Effector CD8-positive, alpha-beta T cell (primary cell): ENCODE results near the gene ALDH16A1.
"Not testable (repeated sequence)": the region's sequence is repeated elsewhere in the genome, so short reads cannot be mapped to it uniquely, and the experiment has no call there.

Source experiments
- DNase-seq: peaks from one replicate; lab custom pipeline; 2025; lab: John Stamatoyannopoulos, UW

ALDH16A1 gene

DNA sequence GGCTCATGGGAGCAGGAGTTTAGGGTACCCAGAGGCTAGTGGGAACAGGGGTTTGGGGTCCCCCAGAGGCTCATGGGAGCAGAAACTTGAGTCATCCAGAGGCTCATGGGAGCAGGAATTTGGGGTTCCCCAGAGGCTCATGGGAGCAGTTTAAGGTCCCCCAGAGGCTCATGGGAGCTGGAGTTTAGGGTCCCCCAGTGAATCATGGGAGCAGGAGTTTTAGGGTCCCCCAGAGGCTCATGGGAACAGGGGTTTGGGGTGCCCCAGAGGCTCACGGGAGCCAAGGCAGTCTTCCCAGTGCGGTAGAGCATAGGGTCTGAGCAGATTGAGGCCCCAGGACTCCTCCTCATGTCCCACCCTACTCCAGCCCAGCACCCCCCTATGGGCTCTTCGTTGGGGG, 12.3 kb downstream of the ALDH16A1 start:
- no peak for DNase-seq

DNA sequence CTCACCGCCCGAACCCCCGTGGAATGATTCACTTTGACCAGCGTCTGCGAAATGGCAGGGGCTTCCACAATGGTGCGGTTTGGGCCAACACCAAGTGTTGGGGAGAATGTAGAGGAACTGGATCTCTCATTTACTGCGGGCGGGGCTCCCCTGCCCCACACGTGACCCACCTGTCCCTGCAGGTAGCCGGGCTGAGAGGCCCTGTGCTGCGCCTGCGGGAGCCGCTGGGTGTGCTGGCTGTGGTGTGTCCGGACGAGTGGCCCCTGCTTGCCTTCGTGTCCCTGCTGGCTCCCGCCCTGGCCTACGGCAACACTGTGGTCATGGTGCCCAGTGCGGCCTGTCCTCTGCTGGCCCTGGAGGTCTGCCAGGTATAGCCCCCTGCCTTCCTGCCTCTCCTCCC, 15.2 kb downstream of the ALDH16A1 start:
- no peak for DNase-seq

DNA sequence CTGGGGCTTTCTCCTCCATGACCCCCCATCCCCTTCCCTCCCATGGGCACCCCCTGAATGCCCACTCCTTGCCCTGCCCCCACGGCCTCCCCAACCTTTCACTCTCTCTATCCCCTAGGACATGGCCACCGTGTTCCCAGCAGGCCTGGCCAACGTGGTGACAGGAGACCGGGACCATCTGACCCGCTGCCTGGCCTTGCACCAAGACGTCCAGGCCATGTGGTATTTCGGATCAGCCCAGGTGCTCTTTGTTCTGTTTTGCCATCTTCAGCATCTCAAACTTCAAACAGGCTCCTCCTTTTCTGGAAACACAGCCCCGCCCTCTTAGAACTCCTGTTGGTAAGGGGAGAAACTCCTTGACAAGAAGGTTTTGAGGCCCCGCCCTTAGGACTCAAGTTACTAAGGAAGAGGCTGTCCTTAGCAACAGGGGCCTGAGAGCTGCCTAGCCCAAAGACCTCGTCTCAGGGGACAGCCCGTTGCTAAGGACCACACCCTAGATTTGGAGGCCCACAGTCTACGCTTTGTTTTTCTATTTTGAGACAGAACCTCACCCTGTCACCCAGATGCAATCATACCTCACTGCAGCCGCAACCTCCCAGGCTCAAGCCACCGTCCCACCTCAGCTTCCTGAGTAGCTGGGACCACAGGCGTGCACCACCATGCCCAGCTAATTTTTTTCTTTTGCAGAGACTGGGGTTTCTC, 15.9 kb downstream of the ALDH16A1 start:
- DNase-seq: peak; percentile 71

DNA sequence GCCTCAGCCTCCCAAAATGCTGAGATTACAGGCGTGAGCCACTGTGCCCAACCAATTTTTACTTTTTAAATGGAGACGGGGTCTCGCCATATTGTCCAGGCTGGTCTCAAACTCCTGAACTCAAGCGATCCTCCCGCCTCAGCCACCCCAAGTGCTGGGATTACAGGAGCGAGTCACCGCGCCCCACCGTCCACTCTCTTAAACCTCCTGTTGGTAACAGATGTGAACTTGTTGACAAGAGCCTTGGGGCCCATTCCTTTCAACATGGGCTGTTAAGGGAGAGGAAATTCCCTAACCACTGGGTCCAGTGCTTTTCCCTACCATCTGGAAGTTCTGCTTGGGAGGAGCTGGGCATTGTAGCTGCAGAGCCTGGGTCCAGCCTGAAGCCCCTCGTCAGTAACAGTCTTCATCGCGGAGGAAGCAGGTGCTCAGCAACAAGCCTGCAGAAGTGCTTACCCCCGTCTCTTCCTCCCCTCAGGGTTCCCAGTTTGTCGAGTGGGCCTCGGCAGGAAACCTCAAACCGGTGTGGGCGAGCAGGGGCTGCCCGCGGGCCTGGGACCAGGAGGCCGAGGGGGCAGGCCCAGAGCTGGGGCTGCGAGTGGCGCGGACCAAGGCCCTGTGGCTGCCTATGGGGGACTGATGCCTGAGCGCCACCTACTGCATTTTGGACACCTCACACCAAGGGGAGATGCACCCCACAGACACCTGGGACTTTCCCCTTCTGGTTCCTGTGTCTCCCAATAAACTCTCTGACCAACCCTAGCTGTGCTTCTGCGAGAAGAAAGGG, 17.0 kb downstream of the ALDH16A1 start:
- peak; percentile 31 for DNase-seq

DNA sequence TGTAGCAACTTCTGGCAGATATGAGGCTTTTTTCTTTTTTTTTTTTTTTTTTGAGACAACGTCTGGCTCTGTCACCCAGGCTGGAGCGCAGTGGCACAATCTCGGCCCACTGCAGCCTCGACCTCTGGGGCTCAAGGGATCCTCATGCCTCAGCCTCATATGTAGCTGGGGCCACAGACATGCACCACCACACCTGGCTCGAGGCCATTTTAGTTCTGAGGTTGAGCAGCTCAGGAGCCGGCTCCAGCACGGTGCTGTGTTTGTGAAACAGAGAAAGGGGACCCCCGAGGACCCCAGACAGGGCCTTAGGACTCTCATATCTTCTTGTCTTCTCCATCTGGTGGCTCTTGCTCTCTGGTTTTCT, 17.6 kb downstream of the ALDH16A1 start:
- DNase-seq: no peak

- no peak for DNase-seq
These were observed 19.9 kb downstream of the ALDH16A1 start for GRCh38 chr19:49472936-49473335.

GRCh38 chr19:49473501-49473867, 20.5 kb downstream of the ALDH16A1 start:
- DNase-seq: not testable (repeated sequence)

DNA sequence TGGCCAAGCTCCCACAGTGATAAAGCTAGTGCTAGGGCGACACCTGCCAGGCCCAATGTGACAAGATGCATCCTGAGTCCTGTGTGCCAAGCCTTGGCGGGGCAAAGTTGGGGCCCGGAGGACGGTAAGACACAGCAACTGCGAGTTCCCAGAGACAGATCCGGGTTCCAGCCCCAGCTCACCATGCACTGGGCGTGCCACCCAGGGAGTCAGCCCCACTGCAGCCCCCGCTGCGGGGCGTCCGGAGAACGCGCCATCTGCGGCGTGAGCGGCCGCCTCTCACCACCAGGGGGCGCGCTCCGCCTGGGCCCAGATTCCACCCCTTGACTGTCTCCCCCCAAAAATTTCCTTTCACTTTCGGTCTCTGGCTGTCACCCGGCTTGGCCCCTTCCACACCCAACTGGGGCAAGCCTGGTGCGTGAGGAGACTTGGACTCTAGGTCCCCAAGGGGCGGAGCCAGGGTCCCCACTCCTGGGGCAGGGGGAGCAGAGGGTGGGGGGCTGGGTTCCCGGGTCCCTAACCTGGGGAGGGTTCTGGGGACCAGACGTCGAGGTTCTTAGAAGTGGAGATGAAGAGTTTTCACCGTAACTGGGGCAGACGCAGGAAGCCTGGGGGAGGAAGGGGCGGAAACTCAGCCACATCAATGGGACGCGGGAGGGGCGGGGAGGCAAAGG, 21.0 kb downstream of the ALDH16A1 start, which contains the start of gene FLT3LG:
Gene FLT3LG (plus strand): TSS at position 348 of the 674 bp plus-strand sequence. CDS start 425 bp downstream, outside the sequence.
- peak; percentile 88 for DNase-seq

GRCh38 chr19:49474542-49474924, 21.5 kb downstream of the ALDH16A1 start:
- DNase-seq: no peak

GRCh38 chr19:49475191-49475917, 22.3 kb downstream of the ALDH16A1 start:
- DNase-seq: no peak

DNA sequence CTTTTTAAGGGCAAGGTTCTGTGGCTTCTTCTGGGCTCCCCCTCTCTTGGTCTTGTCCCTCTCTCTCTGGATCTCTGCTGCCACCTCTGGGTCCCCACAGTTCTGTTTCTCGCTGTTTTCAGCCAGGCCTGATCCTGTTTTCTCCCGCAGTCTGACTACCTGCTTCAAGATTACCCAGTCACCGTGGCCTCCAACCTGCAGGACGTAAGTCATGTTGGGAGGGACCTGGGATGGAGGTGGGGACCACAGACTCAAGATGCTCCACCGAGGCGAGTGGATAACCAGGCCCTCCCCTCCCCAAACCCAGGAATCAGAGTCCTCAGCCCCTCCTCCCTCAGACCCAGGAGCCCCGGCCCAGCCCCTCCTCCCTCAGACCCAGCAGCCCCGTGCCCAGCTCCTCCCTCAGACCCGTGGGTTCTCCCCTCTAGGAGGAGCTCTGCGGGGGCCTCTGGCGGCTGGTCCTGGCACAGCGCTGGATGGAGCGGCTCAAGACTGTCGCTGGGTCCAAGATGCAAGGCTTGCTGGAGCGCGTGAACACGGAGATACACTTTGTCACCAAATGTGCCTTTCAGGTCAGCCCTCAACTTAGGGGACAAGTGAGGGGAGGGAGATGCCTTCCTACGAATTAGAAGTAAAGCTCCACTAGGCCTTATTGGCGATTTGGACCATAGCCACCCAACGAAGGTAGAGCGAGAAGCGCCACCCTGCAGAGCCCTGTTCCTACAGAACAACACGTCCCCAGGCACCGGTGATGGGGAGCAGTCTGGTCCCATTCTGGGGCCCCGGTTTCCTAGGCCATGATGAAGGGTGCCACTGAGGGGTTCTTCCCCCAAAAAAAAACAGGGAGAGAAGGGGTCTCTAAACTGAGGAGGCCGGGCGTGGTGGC, 23.2 kb downstream of the ALDH16A1 start:
- DNase-seq: peak; percentile 46

DNA sequence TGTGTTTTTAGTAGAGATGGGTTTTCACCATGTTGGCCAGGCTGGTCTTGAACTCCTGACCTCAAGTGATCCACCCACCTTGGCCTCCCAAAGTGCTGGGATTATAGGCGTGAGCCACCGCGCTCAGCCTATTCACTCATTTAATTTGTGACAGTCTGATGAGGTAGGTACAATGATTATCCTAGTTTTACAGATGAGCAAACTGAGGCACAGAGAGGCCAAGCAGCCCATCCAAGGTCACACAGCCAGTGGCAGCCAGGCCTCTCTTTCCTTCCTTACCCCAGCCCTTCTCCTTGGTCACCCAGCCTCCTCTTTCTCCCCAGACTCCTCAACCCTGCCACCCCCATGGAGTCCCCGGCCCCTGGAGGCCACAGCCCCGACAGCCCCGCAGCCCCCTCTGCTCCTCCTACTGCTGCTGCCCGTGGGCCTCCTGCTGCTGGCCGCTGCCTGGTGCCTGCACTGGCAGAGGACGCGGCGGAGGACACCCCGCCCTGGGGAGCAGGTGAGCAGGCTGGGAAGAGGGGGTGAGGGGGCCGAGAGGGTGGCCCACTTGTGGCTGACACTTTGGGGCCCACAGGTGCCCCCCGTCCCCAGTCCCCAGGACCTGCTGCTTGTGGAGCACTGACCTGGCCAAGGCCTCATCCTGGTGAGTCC, 27.1 kb downstream of the ALDH16A1 start:
- DNase-seq: no peak

DNA sequence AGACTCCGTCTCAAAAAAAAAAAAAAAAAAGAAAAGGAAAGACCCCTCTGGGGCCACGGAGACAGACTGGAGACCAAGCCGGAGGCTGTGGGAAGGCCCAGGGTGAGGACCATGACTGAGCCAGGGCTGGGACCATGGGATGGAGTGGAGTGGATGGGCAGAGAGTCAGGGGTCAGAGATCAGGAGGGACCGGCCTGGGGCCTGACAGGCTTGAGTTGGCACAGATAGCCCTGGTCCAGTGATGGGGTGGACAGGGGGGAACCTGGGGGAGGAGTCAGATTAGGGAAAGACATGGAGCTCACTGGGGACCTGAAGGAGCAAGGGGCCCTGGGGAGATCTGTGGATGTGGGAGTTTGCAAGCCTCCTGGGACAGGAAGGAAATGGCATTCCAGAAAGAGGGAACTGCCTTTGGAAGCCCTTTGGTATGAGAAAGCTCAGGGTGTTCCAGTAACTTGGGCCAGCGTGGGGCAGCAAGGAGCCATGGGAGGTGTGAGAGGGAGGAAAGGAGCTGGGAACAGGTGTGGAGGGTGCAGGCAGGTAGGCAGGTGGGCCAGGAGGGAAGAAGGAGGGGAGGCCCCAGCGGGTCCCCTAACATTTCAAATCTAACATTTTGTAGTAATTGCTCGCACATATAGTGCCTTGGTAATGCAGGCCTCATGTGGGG, 28.1 kb downstream of the ALDH16A1 start:
- DNase-seq: no peak

DNA sequence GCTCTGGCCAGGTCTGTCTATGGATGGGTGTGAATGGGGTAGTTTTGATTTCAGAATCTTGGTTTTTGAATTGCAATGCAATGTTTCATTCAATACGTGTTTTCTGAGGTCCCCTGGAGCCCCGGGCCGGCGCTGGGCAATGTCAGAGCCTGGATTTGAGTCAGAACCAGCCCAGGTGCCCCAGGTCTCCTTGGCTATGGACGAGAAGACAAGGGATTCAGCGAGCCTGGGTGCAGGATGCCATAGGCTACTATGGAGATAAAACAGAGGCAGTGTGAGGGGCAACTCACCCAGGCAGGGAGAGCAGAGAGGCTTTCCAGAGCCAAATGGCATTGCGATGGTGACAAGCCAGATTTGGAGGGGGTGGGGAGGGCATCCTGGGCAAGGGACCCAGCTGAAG, 33.2 kb downstream of the ALDH16A1 start:
- DNase-seq: no peak

DNA sequence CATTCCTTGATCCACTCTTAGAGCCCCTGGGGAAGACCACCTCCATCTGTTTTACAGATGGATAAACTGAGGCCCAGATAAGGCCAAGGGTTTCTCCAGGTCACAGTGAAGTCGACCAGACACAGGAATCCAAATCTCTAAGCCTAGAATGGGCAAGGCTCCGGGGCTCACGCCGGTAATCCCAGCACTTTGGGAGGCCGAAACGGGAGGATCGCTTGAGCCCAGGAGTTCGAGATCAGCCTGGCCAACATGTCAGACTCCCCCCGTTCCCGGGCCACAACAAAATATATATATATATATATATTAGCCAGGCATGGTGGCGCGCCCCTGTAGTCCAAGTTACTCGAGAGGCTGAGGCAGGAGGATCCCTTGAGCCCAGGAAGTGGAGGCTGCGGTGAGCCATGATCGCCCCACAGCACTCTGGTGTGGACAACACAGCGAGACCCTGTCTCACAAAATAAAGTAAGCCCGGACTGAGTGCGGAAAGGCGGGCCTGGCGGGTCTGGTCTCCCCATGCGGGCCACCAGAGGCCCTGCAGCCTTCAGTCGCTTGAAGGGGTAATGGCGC, 33.8 kb downstream of the ALDH16A1 start:
- DNase-seq: no peak

DNA sequence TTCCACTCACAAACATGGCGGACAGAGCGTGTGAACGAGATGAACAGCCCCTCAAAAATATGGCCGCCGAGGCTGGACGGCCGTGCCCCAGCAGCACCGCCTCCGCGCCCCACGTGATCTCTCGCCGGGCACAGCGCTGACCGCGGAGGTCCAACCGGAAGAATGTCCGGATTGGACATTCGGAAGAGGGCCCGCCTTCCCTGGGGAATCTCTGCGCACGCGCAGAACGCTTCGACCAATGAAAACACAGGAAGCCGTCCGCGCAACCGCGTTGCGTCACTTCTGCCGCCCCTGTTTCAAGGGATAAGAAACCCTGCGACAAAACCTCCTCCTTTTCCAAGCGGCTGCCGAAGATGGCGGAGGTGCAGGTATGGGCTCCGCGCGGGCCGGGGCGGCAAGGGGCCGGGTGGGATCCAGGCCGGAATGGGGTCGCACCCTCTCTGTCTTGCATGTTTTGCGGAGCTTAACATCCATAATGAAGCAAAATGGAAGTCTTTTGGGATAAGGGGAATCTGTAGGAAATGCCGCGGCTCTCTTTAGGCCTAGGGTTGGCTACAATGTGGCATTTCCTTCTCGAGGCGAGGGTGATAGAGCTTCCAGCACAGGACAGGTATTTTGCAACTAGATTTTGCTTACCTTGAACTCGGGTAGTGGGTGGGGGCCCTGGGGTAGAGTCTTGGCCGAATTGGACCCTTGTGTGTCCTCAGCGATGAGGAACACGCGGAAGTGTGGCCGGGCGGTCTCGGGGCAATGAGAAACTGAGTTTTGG, 34.4 kb downstream of the ALDH16A1 start, which contains the start of gene RPL13A:
Gene RPL13A (plus strand): TSS at position 332 of the 769 bp plus-strand sequence. CDS start 22 bp downstream, at position 354.
- DNase-seq: peak; percentile 99

DNA sequence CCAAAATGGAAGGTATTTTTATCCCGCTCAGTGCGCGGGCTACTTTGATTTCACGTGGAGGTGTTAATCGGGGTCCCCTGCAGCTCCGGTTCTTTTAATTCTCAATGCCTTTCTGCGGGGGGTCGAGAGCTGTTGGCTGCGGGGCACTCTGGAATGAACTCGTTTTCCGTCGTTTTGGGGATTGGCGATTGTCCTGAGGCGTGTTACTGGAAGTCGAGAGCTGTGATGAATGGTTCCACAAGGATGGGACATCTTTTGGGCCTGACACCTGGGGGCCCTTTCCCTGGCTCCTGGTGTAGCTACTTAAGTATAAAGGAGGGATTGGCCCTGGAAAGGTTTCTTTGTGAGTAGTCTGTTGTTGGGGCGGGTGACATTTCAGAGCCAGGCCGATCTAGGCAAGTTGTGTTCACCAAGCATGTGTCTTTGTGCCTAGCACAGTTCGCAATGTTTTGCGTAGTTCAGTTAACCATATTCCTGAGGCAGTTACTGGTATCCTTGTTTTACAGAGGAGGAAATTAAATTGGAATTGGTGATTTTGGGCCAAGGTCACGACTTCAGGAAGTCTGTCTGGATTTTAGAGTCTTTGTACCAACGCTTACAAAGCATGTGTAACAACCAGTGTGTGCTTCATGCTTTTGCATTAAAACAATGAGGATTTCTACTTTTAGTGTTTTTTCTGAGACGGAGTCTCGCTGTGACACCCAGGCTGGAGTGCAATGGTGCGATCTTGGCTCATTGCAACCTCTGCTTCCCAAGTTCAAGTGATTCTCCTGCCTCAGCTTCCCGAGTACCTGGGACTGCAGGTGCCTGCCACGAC, 35.2 kb downstream of the ALDH16A1 start:
- no peak for DNase-seq
